Measurements from ENCODE around the gene NPAT.

- TF ChIP-seq POLR2AphosphoS5 (IDR thresholded peaks at IDR 0.05; ENCODE audit: low read depth, low read length) (no peak), CTCF (IDR thresholded peaks at IDR 0.05) (no peak), REST (IDR thresholded peaks at IDR 0.05; ENCODE audit: insufficient read depth in 1 of 2, low read depth in 2 of 2, low read length in 1 of 2) (no peak), TCF7L2 (IDR thresholded peaks at IDR 0.05; ENCODE audit: low read depth, low read length) (no peak), SIN3A (IDR thresholded peaks at IDR 0.05; ENCODE audit: borderline replicate concordance, insufficient read depth, low read depth, low read length) (no peak)
Observed at GRCh38 chr11:108160970-108161566, 61.4 kb downstream of the NPAT start.

All from Panc1 (cell line).